ENCODE results near the gene DLG3.

DLG3 gene

DNA sequence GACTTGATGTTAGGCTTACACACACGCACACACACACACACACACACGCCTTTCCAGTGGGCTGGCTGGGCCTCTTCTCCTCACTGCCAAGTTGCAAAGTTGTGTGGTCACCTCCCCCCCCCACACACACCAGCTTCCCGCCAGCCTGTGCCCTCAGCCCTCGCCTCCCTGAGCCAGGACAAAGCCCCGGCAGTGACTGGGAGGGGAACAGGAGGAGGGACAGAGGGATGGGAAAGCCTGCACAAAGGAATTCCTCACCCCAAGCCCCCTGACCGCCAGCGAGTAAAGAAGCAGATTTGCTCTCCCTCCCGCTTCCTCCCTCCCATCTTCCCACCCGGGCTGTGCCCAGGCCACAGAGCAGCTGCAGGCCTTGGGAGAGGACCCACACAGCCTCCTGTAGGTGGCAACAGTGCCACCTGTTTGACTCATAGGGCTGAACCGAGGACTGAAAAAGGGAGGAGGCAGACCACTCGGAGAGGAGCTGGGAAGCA, 21.7 kb upstream of the DLG3 start, which contains the start of gene GDPD2:
GDPD2 (plus strand) TSS at position 464 of the 491 bp plus-strand sequence. CDS start 1,671 bp downstream, outside the sequence.
- TF ChIP-seq CTCF (IDR thresholded peaks at IDR 0.05; ENCODE audit: low read depth, low read length), result no peak
- no peak within 1 kb of the TSS for H3K4me3 ChIP-seq (ENCODE audit: low read depth, low read length)

DNA sequence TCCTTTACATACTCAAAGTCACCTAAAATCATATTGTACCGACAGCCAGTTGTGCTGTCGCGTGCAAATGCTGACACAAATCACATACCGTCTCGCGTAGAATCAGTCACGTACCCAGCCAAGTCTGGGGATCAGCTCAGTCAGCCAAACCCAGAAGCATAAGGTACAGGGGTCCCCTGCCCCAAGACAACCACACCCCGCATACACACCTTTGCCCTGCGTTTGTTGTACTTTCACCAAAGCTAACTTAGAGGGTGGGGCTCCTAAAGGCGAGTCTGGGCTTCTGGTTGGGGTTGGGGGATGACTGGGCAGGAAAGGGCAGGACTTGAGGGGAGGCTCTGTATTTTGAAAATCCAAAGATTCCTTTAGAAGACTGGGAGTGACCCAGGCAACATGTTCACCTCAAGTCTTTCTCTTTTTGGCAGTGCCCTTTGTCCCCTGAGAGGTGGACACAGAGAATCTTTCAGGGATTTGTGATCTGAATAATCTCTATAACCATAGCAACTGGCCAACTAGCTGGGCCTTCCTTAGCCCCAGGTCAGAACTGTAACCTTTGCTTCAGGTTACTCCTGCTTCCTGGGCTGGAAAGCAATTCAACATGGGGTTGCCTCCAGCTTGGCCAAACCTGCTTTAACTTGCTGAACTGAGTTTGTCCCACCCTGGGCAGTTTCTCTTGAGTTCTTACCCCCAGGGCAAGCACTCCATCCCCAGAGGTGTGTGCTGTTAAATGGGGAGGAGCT, 20.5 kb upstream of the DLG3 start:
- no peak for TF ChIP-seq CTCF (IDR thresholded peaks at IDR 0.05; ENCODE audit: low read depth, low read length)
- H3K4me3 ChIP-seq (ENCODE audit: low read depth, low read length), result no peak overlapping the region

DNA sequence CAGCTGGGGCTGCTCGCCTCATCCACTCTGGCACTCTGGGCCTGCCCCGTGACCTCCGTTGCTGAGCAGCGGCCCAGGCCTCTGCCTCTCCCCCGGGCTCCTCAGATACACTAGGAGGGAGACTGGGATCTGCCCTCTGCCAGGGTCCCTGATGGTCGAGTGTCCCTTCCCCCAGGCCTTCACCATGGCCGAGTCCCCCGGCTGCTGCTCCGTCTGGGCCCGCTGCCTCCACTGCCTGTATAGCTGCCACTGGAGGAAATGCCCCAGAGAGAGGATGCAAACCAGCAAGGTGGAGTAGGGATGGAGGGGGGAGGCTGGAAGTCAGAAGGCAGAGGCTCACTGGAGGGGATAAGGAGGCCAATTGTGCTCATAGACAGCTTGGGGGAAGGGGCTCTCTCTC, 19.8 kb upstream of the DLG3 start:
- no peak for TF ChIP-seq CTCF (IDR thresholded peaks at IDR 0.05; ENCODE audit: low read depth, low read length)
- no peak overlapping the region for H3K4me3 ChIP-seq (ENCODE audit: low read depth, low read length)

- no peak for TF ChIP-seq CTCF (IDR thresholded peaks at IDR 0.05; ENCODE audit: low read depth, low read length)
Observed at GRCh38 chrX:70426286-70427278, 18.1 kb upstream of the DLG3 start.

DNA sequence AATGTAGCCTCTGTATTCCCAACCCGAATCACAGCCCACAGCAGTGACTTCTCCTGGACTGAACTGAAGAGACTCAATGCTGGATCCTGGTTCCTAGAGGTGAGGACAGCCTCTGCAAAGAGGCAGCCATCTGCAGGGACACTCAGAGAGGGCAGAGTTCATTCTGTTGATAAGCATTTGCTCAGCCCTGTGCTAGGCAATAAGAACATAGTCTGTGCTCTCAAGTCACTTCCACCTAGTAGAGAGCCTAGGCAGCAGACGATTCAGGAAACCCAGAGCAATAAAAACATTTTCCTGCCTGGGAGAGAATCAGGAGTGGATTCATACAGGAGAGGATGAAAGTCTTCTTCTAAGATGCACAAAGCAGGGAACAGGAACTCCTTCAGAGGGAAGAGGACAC, 17.3 kb upstream of the DLG3 start:
- H3K4me3 ChIP-seq (ENCODE audit: low read depth, low read length), result no peak overlapping the region
- no peak for TF ChIP-seq CTCF (IDR thresholded peaks at IDR 0.05; ENCODE audit: low read depth, low read length)

More at GRCh38 chrX:70426286-70427278, 18.1 kb upstream of the DLG3 start:
- H3K4me3 ChIP-seq (ENCODE audit: low read depth, low read length), result no peak overlapping the region

GRCh38 chrX:70429759-70430158, 14.9 kb upstream of the DLG3 start:
- H3K4me3 ChIP-seq (ENCODE audit: low read depth, low read length), result no peak overlapping the region
- TF ChIP-seq CTCF (IDR thresholded peaks at IDR 0.05; ENCODE audit: low read depth, low read length), result no peak
